ENCODE measurements around the gene NSUN4.
"Not testable (repeated sequence)": the region's sequence is repeated elsewhere in the genome, so short reads cannot be mapped to it uniquely, and the experiment has no call there.

Gene NSUN4

DNA sequence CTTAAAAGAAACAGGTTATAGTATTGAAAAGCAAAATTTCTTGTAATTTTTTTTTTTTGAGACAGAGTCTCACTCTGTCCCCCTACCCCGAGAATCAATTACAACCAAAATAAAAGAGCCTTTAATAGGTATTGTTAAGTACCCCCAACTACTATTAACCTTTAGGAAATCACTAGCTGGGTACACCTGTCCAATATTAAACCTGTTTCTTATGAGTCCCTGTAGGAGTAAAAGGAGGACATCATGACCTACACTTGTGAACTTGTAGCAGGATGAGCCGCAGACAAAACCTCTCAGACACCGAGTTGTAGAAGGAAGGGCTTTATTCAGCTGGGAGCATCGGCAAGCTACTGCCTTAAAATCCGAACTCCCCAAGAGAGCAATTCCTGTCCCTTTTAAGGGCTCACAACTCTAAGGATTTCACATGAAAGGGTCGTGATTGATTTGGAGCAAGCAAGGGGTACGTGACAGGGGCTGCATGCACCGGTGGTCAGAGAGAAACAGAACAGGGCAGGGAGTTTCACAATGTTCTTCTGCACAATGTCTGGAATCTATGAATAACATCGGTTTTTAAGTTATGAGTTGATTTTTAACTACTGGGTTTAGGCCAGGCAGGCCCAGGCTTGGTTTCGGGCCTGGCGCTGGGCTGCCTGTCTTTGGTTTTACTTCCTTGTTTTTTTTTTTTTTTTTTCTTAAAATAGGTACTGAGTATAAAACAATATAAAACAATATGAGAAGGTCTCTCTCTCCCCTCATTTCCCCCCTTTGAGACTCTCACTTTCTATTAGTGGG lies 15.1 kb upstream of the NSUN4 start:
- in situ Hi-C loops (cut with HindIII; ENCODE audit: low sequenced_read_pairs), result not testable (repeated sequence)

- in situ Hi-C loops (cut with HindIII; ENCODE audit: low sequenced_read_pairs), result not testable (repeated sequence)
These were observed 12.4 kb upstream of the NSUN4 start for GRCh38 chr1:46328182-46328581.

DNA sequence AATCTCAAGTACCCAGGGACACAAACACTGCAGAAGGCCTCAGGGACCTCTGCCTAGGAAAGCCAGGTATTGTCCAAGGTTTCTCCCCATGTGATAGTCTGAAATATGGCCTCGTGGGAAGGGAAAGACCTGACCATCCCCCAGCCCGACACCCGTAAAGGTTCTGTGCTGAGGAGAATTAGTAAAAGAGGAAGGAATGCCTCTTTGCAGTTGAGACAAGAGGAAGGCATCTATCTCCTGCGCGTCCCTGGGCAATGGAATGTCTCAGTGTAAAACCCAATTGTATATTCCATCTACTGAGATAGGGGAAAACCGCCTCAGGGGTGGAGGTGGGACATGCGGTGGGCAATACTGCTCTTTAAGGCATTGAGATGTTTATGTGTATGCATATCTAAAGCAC lies 10.8 kb upstream of the NSUN4 start:
- in situ Hi-C loops (cut with HindIII; ENCODE audit: low sequenced_read_pairs), result not testable (repeated sequence)

GRCh38 chr1:46330381-46330780 lies 10.2 kb upstream of the NSUN4 start:
- in situ Hi-C loops (cut with HindIII; ENCODE audit: low sequenced_read_pairs), result not testable (repeated sequence)

DNA sequence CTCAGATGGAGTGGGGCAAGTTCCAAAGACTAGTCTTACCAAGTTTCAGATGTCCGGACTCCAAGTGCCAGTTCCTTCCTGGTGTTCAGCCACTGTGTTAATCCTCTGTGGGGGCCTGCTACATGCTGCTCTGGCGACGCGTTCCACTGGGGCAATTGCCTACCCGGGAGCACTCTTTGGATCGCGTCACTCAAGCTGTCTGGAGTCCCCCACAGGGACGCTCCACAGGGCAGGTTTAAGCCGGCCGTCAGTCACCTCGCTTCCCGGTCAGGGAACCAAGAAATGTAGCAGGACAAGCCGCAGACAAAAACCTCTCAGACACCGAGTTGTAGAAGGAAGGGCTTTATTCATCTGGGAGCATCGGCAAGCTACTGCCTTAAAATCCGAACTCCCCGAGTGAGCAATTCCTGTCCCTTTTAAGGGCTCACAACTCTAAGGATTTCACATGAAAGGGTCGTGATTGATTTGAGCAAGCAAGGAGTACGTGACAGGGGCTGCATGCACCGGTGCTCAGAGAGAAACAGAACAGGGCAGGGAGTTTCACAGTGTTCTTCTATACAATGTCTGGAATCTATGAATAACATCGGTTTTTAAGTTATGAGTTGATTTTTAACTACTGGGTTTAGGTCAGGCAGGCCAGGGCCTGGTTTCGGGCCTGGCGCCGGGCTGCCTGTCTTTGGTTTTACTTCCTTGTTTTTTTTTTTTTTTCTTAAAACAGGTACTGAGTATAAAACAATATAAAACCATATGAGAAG lies 8.6 kb upstream of the NSUN4 start:
- in situ Hi-C loops (cut with HindIII; ENCODE audit: low sequenced_read_pairs), result not testable (repeated sequence)

DNA sequence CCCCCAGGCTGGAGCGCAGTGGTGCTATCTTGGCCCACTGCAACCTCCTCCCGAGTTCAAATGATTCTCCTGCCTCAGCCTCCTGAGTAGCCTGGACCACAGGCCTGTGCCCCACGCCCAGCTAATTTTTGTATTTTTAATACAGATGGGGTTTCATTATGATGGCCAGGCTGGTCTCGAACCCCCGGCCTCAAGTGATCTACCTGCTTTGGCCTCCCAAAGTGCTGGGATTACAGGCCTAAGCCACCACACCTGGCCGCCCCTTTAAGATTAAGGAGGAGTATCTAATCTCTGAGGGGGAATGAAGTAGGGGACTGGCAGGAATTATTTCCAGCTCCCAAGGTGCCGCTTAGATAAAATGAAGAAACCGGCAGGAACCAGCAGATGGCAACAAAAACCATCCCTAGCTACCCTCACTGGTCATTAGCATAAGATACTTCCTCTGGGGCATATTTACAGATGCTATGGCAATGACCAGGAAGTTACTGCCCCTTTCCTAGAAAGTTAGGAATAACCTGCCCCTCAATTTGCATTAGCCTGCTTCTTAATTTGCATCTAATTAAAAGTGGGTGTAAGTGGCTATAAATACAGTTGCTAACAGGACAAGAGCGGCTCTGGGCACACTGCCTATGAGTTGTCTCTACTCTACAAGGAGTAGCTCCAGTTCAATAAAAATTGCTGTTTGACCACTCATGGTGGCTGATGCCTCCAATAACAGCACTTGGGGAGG lies 7.1 kb upstream of the NSUN4 start:
- in situ Hi-C loops (cut with HindIII; ENCODE audit: low sequenced_read_pairs), result no loop called here

GRCh38 chr1:46334030-46334384 lies 6.6 kb upstream of the NSUN4 start:
- in situ Hi-C loops (cut with HindIII; ENCODE audit: low sequenced_read_pairs), result no loop called here

DNA sequence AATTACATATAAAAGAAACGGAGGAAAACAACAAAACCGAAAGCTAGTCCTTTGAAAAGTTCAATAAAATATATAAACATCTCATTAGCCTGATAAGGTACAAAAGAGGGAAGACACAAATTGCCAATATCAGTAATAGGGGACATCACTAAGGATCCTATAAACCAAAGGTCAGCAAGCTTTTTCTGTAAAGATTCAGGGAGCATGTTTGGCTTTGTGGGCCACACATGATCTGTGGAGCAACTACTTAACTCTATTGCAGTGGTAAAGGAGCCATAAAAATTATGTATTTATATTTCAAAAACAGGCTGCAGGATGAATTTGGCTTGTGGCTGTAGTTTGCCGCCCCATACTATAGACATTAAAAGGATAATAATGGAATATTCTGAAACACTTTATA lies 5.5 kb upstream of the NSUN4 start:
- in situ Hi-C loops (cut with HindIII; ENCODE audit: low sequenced_read_pairs), result no loop called here

DNA sequence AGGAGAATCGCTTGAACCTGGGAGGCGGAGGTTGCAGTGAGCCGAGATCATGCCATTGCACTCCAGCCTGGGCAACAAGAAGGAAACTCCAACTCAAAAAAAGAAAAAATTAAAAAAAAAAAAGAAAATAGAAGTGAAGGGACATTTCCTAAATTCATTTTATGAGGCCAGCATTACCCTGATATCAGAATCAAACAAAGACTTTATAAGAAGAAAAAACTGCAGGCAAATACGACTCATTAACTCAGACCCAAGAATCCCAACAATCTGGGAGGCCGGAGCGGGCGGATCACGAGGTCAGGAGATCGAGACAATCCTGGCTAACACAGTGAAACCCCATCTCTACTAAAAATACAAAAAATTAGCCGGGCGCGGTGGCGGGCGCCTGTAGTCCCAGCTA lies 3.2 kb upstream of the NSUN4 start:
- in situ Hi-C loops (cut with HindIII; ENCODE audit: low sequenced_read_pairs), result not testable (repeated sequence)

- in situ Hi-C loops (cut with HindIII; ENCODE audit: low sequenced_read_pairs), result no loop called here
These were observed 846 bp downstream of the NSUN4 start for GRCh38 chr1:46341222-46342083.

DNA sequence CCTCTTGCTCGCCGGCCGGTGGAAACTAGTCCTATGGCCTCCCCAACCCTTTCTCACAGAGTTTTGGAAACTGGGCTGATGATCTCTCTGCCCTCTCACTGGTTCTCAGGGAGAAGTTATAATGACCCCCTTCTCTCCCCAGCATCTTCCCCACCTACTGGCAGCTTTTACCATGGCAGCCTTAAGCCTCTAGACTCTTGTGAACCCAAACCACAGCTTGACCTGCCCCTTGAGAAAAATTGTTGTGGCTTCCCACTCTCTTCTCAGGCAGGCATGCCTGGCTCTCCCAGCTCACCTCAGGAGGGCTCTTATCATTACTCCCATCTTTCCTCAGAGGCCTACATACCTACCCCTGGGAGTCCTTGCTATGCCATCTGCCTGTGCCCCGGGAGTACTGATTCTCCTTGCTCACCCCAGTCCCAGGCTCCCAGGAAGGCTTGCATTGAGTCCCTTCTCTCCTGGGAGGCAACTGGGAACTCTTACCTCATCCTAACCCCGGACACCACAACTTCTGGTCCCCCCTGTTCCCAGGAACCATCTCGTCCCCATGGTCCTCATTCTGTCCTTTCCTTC lies 1.6 kb downstream of the NSUN4 start:
- in situ Hi-C loops (cut with HindIII; ENCODE audit: low sequenced_read_pairs), result no loop called here

- in situ Hi-C loops (cut with HindIII; ENCODE audit: low sequenced_read_pairs), result no loop called here
These were observed 2.2 kb downstream of the NSUN4 start for GRCh38 chr1:46342677-46343350.

DNA sequence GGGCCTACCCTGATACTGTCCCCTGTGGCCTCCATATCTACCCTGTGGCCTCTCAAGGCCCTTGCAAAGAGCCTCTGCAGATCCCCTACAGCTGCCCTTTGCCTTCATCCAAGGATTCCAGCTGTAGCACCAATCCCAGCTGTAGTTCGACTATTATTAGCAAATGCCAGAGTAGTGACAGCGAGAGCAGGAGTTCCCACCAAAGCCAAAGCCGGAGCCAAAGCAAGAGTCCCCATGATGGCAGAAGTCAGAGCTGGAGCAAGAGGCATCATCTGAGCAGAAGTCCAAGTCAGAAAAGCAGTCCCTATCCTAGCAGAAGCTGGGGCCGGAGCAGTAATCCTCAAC lies 2.7 kb downstream of the NSUN4 start:
- in situ Hi-C loops (cut with HindIII; ENCODE audit: low sequenced_read_pairs), result no loop called here

DNA sequence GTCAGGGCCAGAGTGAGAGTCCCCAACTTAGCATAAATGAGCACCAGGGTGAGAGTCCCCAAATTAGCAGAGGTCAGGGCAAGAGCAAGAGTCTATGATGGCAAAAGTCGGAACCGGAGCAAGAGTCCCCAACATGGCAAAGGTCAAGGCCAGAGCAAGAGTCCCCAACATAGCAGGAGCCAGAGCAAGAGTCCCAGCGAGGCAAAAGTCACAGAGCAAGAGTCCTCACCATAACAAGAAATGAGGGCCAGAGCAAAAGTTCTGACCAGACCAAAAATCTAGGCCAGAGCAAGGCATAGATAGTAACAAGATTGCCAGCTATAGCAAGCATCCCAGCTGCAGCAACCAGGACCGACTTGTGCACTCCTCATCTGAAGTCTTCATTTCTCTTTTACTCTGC lies 3.1 kb downstream of the NSUN4 start:
- in situ Hi-C loops (cut with HindIII; ENCODE audit: low sequenced_read_pairs), result no loop called here

GRCh38 chr1:46344481-46344880 lies 3.9 kb downstream of the NSUN4 start:
- in situ Hi-C loops (cut with HindIII; ENCODE audit: low sequenced_read_pairs), result no loop called here

GRCh38 chr1:46345281-46345680 lies 4.7 kb downstream of the NSUN4 start:
- in situ Hi-C loops (cut with HindIII; ENCODE audit: low sequenced_read_pairs), result no loop called here

- in situ Hi-C loops (cut with HindIII; ENCODE audit: low sequenced_read_pairs), result no loop called here
These were observed 11.8 kb downstream of the NSUN4 start for GRCh38 chr1:46352363-46352762.

- in situ Hi-C loops (cut with HindIII; ENCODE audit: low sequenced_read_pairs), result not testable (repeated sequence)
These were observed 15.3 kb downstream of the NSUN4 start for GRCh38 chr1:46355920-46356319.

DNA sequence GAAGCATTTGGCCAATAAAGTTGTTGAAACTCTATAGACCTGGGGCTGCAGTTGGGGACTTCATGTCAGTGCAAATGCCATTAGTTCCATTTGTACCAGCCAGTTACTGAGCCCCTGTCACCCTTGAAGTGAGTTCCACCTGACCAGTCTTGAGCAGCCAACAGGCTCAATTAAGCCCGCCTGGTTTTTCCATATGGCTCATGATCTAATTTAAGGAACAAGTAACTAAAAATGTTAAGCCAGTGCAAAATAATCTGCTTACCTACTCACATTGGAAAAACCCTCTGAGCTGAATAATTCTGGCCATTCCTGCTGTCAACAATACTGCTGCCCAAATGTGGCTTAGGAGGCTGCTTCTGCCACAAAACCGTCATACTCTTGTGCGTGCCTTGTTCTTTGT lies 21.6 kb downstream of the NSUN4 start:
- in situ Hi-C loops (cut with HindIII; ENCODE audit: low sequenced_read_pairs), result no loop called here

DNA sequence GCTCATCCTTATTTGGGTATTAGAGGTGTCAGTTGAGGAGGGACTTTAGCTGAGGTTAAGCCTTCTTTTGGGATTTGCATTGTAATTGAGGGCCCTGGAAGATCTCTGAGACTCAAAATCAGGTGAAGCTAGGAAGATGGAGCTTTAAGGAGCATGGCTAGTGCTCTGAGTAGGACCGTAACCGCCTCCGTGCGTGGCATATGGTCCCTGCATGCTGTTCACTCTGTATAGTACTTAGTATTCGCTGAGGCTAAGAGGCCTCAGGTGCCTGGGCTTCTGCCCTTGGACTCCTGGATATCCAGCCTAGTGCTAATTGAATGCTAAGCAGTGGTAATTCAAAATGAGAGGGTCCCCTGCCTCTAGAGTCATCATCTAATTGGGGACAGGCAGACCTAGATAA lies 22.5 kb downstream of the NSUN4 start:
- in situ Hi-C loops (cut with HindIII; ENCODE audit: low sequenced_read_pairs), result no loop called here

All from DLD1 (cell line).